ENCODE measurements around the gene CCDC188. TPM values are rescaled to one million over a fixed set of nuclear protein-coding genes. Genes with fewer than 3 reads are reported as not detected.

CCDC188 gene
- total RNA-seq, 1 donor from 2014 or later = 4.3 TPM

- H3K36me3 Mint-ChIP-seq = no peaks in the 10 kb centered on the region
- H3K27me3 Mint-ChIP-seq = no peaks in the 10 kb centered on the region
- peaks cover 8% of the 10 kb centered on the region for H3K4me1 Mint-ChIP-seq (ENCODE audit: unreplicated experiment)
These were observed 1.3 kb downstream of the CCDC188 start for GRCh38 chr22:20149257-20150250.

GRCh38 chr22:20148414-20148813, 2.4 kb downstream of the CCDC188 start:
- Mint-ChIP-seq H3K27me3 (no peaks in the 10 kb centered on the region), H3K27ac (no peak overlapping the region)
- DNase-seq (ENCODE audit: extremely low spot score, unreplicated experiment) = no peak

More at GRCh38 chr22:20149257-20150250, 1.3 kb downstream of the CCDC188 start:
- no peak overlapping the region for H3K27ac Mint-ChIP-seq
- no peak for TF ChIP-seq CTCF (conservative IDR thresholded peaks at IDR 0.05)
- H3K4me3 Mint-ChIP-seq = no peak overlapping the region
- DNase-seq (ENCODE audit: extremely low spot score, unreplicated experiment) = no peak
- H3K9me3 Mint-ChIP-seq = no peaks in the 10 kb centered on the region

GRCh38 chr22:20147237-20147988, 3.4 kb downstream of the CCDC188 start:
- H3K36me3 Mint-ChIP-seq = no peaks in the 10 kb centered on the region
- DNase-seq (ENCODE audit: extremely low spot score, unreplicated experiment) = no peak
- H3K4me1 Mint-ChIP-seq (ENCODE audit: unreplicated experiment) = no peaks in the 10 kb centered on the region
- no peaks in the 10 kb centered on the region for H3K27me3 Mint-ChIP-seq
- H3K4me3 Mint-ChIP-seq = no peak overlapping the region
- H3K9me3 Mint-ChIP-seq = no peaks in the 10 kb centered on the region
- TF ChIP-seq CTCF (conservative IDR thresholded peaks at IDR 0.05) = no peak
- H3K27ac Mint-ChIP-seq = no peak overlapping the region

More at GRCh38 chr22:20148414-20148813, 2.4 kb downstream of the CCDC188 start:
- TF ChIP-seq CTCF (conservative IDR thresholded peaks at IDR 0.05) = no peak
- Mint-ChIP-seq H3K9me3 (no peaks in the 10 kb centered on the region), H3K4me3 (no peak overlapping the region), H3K36me3 (no peaks in the 10 kb centered on the region), H3K4me1 (ENCODE audit: unreplicated experiment) (peaks cover under 1% of the 10 kb centered on the region)

GRCh38 chr22:20146777-20147176, 4.1 kb downstream of the CCDC188 start:
- no peak for TF ChIP-seq CTCF (conservative IDR thresholded peaks at IDR 0.05)
- Mint-ChIP-seq H3K4me3 (no peak overlapping the region), H3K4me1 (ENCODE audit: unreplicated experiment) (no peaks in the 10 kb centered on the region), H3K27ac (no peak overlapping the region), H3K9me3 (no peaks in the 10 kb centered on the region), H3K36me3 (no peaks in the 10 kb centered on the region), H3K27me3 (no peaks in the 10 kb centered on the region)
- DNase-seq (ENCODE audit: extremely low spot score, unreplicated experiment) = no peak

GRCh38 chr22:20145832-20146223, 5.0 kb downstream of the CCDC188 start:
- Mint-ChIP-seq H3K27me3 (no peaks in the 10 kb centered on the region), H3K27ac (no peak overlapping the region), H3K9me3 (no peaks in the 10 kb centered on the region), H3K4me1 (ENCODE audit: unreplicated experiment) (no peaks in the 10 kb centered on the region), H3K36me3 (no peaks in the 10 kb centered on the region), H3K4me3 (no peak overlapping the region)
- TF ChIP-seq CTCF (conservative IDR thresholded peaks at IDR 0.05) = no peak
- no peak for DNase-seq (ENCODE audit: extremely low spot score, unreplicated experiment)

Data from type B pancreatic cell (in vitro differentiated cells).